ENCODE measurements around the gene USP11. TPM values are rescaled to one million over a fixed set of nuclear protein-coding genes. Genes with fewer than 3 reads are reported as not detected.

The USP11 gene
- total RNA-seq, 1 donor from 2014 or later, result 89.2 TPM

DNA sequence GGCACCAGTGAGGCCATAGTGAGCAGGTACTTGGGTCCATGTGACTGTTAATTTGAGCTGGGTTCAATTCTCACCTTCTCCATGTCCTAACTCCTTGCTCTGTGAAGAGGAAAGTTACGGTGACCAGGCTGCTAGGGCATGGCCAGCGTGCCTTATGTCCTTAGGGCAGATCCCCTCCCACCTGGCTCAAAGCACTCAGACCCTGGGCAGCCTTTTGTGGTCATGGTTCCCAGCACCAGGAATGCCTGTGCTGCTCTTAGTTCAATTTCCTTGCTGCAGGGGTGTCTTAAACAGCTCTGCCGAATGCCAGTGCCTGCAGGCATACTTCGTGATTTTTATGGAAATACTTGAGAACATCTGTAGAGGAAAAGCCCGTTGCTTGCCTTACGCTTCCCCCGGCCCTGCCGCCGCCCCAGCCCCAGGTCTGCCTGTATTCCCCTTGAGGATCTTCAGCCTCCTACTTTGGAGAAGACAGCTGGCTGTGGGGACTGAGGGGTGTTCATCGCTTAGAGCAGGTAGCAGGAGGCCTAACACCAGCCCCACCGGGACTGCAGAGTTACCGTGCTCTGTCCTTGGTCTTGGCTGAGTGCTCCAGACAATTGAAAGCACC is 17.4 kb upstream of the USP11 start:
- TF ChIP-seq, protein P1, sequence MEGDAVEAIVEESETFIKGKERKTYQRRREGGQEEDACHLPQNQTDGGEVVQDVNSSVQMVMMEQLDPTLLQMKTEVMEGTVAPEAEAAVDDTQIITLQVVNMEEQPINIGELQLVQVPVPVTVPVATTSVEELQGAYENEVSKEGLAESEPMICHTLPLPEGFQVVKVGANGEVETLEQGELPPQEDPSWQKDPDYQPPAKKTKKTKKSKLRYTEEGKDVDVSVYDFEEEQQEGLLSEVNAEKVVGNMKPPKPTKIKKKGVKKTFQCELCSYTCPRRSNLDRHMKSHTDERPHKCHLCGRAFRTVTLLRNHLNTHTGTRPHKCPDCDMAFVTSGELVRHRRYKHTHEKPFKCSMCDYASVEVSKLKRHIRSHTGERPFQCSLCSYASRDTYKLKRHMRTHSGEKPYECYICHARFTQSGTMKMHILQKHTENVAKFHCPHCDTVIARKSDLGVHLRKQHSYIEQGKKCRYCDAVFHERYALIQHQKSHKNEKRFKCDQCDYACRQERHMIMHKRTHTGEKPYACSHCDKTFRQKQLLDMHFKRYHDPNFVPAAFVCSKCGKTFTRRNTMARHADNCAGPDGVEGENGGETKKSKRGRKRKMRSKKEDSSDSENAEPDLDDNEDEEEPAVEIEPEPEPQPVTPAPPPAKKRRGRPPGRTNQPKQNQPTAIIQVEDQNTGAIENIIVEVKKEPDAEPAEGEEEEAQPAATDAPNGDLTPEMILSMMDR (IDR thresholded peaks at IDR 0.05), result no peak
- H3K27ac Mint-ChIP-seq, result no peak overlapping the region
- H3K36me3 Mint-ChIP-seq (ENCODE audit: low read depth), result peaks cover 70% of the 10 kb centered on the region
- CTCF ChIA-PET, result no interaction called here
- DNase-seq (no peak), ATAC-seq (ENCODE audit: low read depth) (no peak)
- no peaks in the 10 kb centered on the region for H3K27me3 Mint-ChIP-seq
- H3K4me3 Mint-ChIP-seq, result no peak overlapping the region
- peaks cover 29% of the 10 kb centered on the region for H3K4me1 Mint-ChIP-seq
- no peaks in the 10 kb centered on the region for H3K9me3 Mint-ChIP-seq
- POLR2A ChIA-PET, result interaction anchor here (1.0 kb wide), 1 partner anchor 18 kb away, joined by 5 read pairs; the partner anchor contains the start of gene USP11
- intact Hi-C loops (cut with micrococcal nuclease), result loop anchor here (5.0 kb wide), 1 partner anchor 437 kb away; the partner anchor contains the start of gene ELK1

DNA sequence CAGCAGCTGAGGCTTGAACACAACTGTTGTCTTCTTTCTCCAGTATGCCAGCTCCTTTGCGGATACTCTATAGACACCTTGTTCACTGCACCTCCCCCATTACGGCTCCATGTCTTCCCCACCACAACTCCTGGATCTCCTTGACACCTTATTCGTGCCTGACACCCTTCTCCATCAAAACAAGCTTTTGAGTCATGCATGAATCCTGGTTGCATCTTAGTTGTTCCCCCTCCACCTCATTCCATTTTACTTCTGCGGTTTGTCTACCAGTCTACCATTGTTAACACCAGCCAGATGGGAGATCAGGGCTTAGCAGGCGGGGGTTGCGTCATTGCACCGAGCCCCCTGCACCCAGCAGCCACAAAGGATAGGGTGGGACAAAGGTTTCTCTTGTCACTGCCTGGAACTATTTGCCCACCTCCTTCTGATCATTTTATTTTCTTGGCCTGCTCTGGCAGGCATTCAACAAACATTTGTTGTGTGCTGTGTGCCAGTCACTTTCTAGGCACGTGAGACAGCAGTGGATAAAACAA is 16.4 kb upstream of the USP11 start:
- H3K4me1 Mint-ChIP-seq, result peaks cover 38% of the 10 kb centered on the region
- no peaks in the 10 kb centered on the region for H3K27me3 Mint-ChIP-seq
- POLR2A ChIA-PET, result interaction anchor here (0.7 to 3.0 kb wide), 4 partner anchors 16 to 307 kb away, joined by 3 to 20 read pairs (median 4); partner anchors contain the start of gene USP11
- ATAC-seq (ENCODE audit: low read depth), result no peak
- H3K27ac Mint-ChIP-seq, result peak overlapping the region; percentile 99
- intact Hi-C loops (cut with micrococcal nuclease), result loop anchor here (5.0 kb wide), 1 partner anchor 436 kb away; the partner anchor contains the start of gene ELK1
- H3K36me3 Mint-ChIP-seq (ENCODE audit: low read depth), result peaks cover 60% of the 10 kb centered on the region
- no peak for DNase-seq
- TF ChIP-seq, protein P1 (IDR thresholded peaks at IDR 0.05), result no peak
- no peaks in the 10 kb centered on the region for H3K9me3 Mint-ChIP-seq
- no peak overlapping the region for H3K4me3 Mint-ChIP-seq
- CTCF ChIA-PET, result no interaction called here

DNA sequence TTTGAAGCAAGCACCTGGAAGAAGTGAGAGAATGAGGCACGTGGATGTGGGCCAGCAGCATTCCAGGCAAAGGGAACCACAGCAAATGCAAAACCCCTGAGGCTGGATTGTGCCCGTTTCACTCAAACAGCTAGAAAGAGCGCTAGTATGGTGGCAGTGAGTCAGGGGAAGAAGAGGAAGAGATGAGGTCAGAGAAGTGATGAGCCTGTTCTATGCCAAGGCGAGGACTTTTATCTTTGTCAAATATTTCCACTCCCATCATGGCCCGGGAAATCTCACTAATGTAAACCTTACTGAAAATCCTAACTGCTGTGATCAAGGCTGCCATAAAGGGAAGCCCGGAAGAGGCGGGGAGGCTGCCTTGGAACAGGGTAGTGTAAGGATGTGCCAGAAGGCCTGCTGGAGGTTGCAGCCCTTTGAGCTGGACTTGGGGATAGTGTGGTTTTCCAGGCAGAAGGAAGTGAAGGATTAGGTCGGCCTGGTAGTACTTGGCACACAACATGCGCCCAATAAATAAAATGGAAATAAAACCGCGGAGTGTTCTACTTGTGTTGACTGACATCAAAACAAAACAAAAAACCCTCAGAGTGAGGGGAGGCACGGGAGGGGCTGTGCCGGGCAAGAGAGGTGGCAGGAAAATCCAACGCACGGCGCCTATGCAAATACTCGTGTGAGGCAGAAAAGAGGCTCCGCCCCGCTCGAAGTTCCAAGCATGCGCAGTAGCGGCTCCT is 15.5 kb upstream of the USP11 start:
- peaks cover 40% of the 10 kb centered on the region for H3K4me1 Mint-ChIP-seq
- no peaks in the 10 kb centered on the region for H3K27me3 Mint-ChIP-seq
- DNase-seq (no peak), ATAC-seq (ENCODE audit: low read depth) (no peak)
- intact Hi-C loops (cut with micrococcal nuclease), result loop anchor here (5.0 kb wide), 1 partner anchor 435 kb away; the partner anchor contains the start of gene ELK1
- H3K4me3 Mint-ChIP-seq, result peak overlapping the region; percentile 92
- TF ChIP-seq, protein P1 (IDR thresholded peaks at IDR 0.05), result no peak
- ChIA-PET CTCF (interaction anchor here (1.0 to 1.5 kb wide), 4 partner anchors 21 to 306 kb away, joined by 3 to 4 read pairs (median 4); no protein-coding TSS in a partner anchor), POLR2A (interaction anchor here (0.6 to 3.6 kb wide), 18 partner anchors 12 to 343 kb away, joined by 3 to 53 read pairs (median 4); partner anchors contain the start of genes ARAF, NDUFB11, RBM10 and USP11)
- no peaks in the 10 kb centered on the region for H3K9me3 Mint-ChIP-seq
- H3K36me3 Mint-ChIP-seq (ENCODE audit: low read depth), result peaks cover 54% of the 10 kb centered on the region
- peak overlapping the region; percentile 99 for H3K27ac Mint-ChIP-seq

DNA sequence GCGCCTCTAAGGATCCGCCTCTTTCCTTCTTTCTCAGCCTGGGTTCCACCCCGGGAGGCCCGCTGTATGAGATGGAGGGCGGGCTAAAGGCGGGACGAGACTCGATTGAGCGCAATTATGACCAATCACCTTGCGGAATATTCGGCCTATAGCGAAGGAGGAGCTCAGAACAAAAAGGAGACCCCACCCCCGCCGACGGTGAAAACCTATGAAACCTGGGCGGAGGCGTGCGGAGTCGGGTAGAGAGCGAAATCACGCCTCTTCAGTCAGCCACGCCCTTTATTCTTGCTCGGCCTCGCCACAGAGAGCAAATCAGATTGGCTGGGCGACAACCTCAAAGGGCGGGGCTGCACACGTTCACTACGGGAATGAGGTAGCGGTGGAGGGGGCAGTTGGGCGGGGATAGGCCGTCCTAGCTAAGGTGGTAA is 14.9 kb upstream of the USP11 start:
- no peaks in the 10 kb centered on the region for H3K9me3 Mint-ChIP-seq
- POLR2A ChIA-PET, result interaction anchor here (0.5 to 3.6 kb wide), 22 partner anchors 11 to 1680 kb away, joined by 3 to 53 read pairs (median 4); partner anchors contain the start of genes ARAF, NDUFB11, PQBP1 and RBM10
- TF ChIP-seq, protein P1 (IDR thresholded peaks at IDR 0.05), result no peak
- DNase-seq (peak; percentile 84), ATAC-seq (ENCODE audit: low read depth) (peak; percentile 80)
- H3K36me3 Mint-ChIP-seq (ENCODE audit: low read depth), result peaks cover 51% of the 10 kb centered on the region
- H3K4me3 Mint-ChIP-seq, result peak overlapping the region; percentile 92
- peaks cover 40% of the 10 kb centered on the region for H3K4me1 Mint-ChIP-seq
- no peaks in the 10 kb centered on the region for H3K27me3 Mint-ChIP-seq
- H3K27ac Mint-ChIP-seq, result peak overlapping the region; percentile 99
- intact Hi-C loops (cut with micrococcal nuclease), result loop anchor here (1.0 to 5.0 kb wide), 6 partner anchors 15 to 434 kb away; partner anchors contain the start of genes ELK1, RBM10, UBA1 and USP11
- CTCF ChIA-PET, result interaction anchor here (1.0 to 1.5 kb wide), 4 partner anchors 22 to 306 kb away, joined by 3 to 4 read pairs (median 4); no protein-coding TSS in a partner anchor

All from activated B cell treated with CpG ODN at 0.5 μM for 24 hours (primary cell).